HEK293 (cell line): ENCODE data around the gene CAP1.

ENCODE experiments used
- CTCF ChIA-PET: fragments of 350-600 bp; formaldehyde crosslinking; extraction: SDS; loops from one replicate; lab custom pipeline; 2021; ENCODE audit warnings: antibody characterized with exemption; lab: Yijun Ruan, JAX
- POLR2A ChIA-PET: fragments of 300-600 bp; formaldehyde crosslinking; extraction: SDS; loops from one replicate; lab custom pipeline; 2020; ENCODE audit warnings: antibody characterized with exemption, inconsistent platforms; lab: Yijun Ruan, JAX
- H3K27ac ChIP-seq: fragments of 200-500 bp; sonication (Bioruptor generic); 2 replicates; pipeline ENCODE4 v1.5.1; 2014; ENCODE audit warnings: low read depth, low read length, control low read depth, inconsistent platforms; ENCODE audit errors: extremely low read depth
- H3K36me3 ChIP-seq, 2 experiments: fragments of 200-500 bp in 1 of 2; sonication (Bioruptor generic) in 1 of 2; 1 replicate in 1 of 2; 2 replicates in 1 of 2; pipeline ENCODE4 v1.5.1; 2014 to 2017; ENCODE audit warnings: inconsistent platforms in 2 of 2, low read length in 2 of 2; ENCODE audit not compliant: control insufficient read depth in 2 of 2, insufficient read depth in 1 of 2
- H3K4me1 ChIP-seq: fragments of 200-500 bp; sonication (Bioruptor generic); 2 replicates; pipeline ENCODE4 v1.5.1; 2014; ENCODE audit warnings: mild to moderate bottlenecking, low read length, inconsistent platforms; ENCODE audit not compliant: control insufficient read depth, insufficient read depth
- H3K4me3 ChIP-seq: 2 replicates; pipeline ENCODE4 v1.5.1; 2011; ENCODE audit warnings: low read depth, mild to moderate bottlenecking, control low read depth, low read length, moderate library complexity
- H3K9me3 ChIP-seq: fragments of 200-500 bp; sonication (Bioruptor generic); 2 replicates; pipeline ENCODE4 v1.5.1; 2014; ENCODE audit warnings: low read depth, low read length, inconsistent platforms; ENCODE audit not compliant: control insufficient read depth, insufficient read depth
- BCL11A ChIP-seq: fragments of 450-650 bp; formaldehyde crosslinking; IDR thresholded peaks from 2 replicates; pipeline ENCODE4 v1.5.1; 2016; ENCODE audit warnings: low read depth, missing biosample characterization, missing genetic modification characterization
- CTCF ChIP-seq: fragments of 450-650 bp; formaldehyde crosslinking; IDR thresholded peaks from 2 replicates; pipeline ENCODE4 v1.5.1; 2016; ENCODE audit warnings: missing biosample characterization, missing genetic modification characterization
- HOXD13 ChIP-seq: sonication (generic); formaldehyde crosslinking; IDR thresholded peaks from 2 replicates; pipeline ENCODE4 v1.8.0; 2022; ENCODE audit warnings: missing genetic modification reagents, borderline replicate concordance
- KLF16 ChIP-seq: fragments of 450-650 bp; formaldehyde crosslinking; IDR thresholded peaks from 2 replicates; pipeline ENCODE4 v1.5.1; 2017; ENCODE audit warnings: missing biosample characterization, missing genetic modification characterization
- KLF7 ChIP-seq: fragments of 450-650 bp; formaldehyde crosslinking; IDR thresholded peaks from 2 replicates; pipeline ENCODE4 v1.5.1; 2016; ENCODE audit warnings: missing biosample characterization, missing genetic modification characterization, borderline replicate concordance
- MYNN ChIP-seq: fragments of 450-650 bp; formaldehyde crosslinking; IDR thresholded peaks from 2 replicates; pipeline ENCODE4 v1.5.1; 2016; ENCODE audit warnings: missing biosample characterization, missing genetic modification characterization, borderline replicate concordance
- PRDM10 ChIP-seq: fragments of 450-650 bp; formaldehyde crosslinking; IDR thresholded peaks from 2 replicates; pipeline ENCODE4 v1.5.1; 2016; ENCODE audit warnings: missing biosample characterization, missing genetic modification characterization
- TRIM28 ChIP-seq: IDR thresholded peaks from 2 replicates; pipeline ENCODE4 v1.6.1; 2011; ENCODE audit warnings: low read length, control low read depth, borderline replicate concordance
- ZBTB7A ChIP-seq: fragments of 450-650 bp; formaldehyde crosslinking; IDR thresholded peaks from 2 replicates; pipeline ENCODE4 v1.5.1; 2016; ENCODE audit warnings: low read depth, missing biosample characterization, missing genetic modification characterization
- ZFP69B ChIP-seq: fragments of 450-650 bp; formaldehyde crosslinking; IDR thresholded peaks from 2 replicates; pipeline ENCODE4 v1.5.1; 2016; ENCODE audit warnings: missing biosample characterization, missing genetic modification characterization
- ZNF140 ChIP-seq: fragments of 450-650 bp; formaldehyde crosslinking; IDR thresholded peaks from 2 replicates; pipeline ENCODE4 v1.5.1; 2016; ENCODE audit warnings: missing biosample characterization, missing genetic modification characterization
- ZNF223 ChIP-seq: fragments of 450-650 bp; formaldehyde crosslinking; IDR thresholded peaks from 2 replicates; pipeline ENCODE4 v1.5.1; 2016; ENCODE audit warnings: missing biosample characterization, missing genetic modification characterization
- ZNF354C ChIP-seq: fragments of 450-650 bp; formaldehyde crosslinking; IDR thresholded peaks from 2 replicates; pipeline ENCODE4 v1.5.1; 2016; ENCODE audit warnings: missing biosample characterization, missing genetic modification characterization, low read depth, borderline replicate concordance
- ZNF423 ChIP-seq: fragments of 450-650 bp; formaldehyde crosslinking; IDR thresholded peaks from 2 replicates; pipeline ENCODE4 v1.5.1; 2016; ENCODE audit warnings: missing biosample characterization, missing genetic modification characterization
- ZNF530 ChIP-seq: fragments of 450-650 bp; formaldehyde crosslinking; IDR thresholded peaks from 2 replicates; pipeline ENCODE4 v1.5.1; 2016; ENCODE audit warnings: low read depth, missing biosample characterization, missing genetic modification characterization
- ZNF558 ChIP-seq: fragments of 450-650 bp; formaldehyde crosslinking; IDR thresholded peaks from 2 replicates; pipeline ENCODE4 v1.5.1; 2016; ENCODE audit warnings: missing biosample characterization, missing genetic modification characterization
- ZNF571 ChIP-seq: fragments of 450-650 bp; formaldehyde crosslinking; IDR thresholded peaks from 2 replicates; pipeline ENCODE4 v1.5.0; 2017; ENCODE audit warnings: missing biosample characterization, missing genetic modification characterization
- TF ChIP-seq, protein P1 (sequence below): IDR thresholded peaks from 2 replicates; pipeline ENCODE4 v1.6.1; 2011; ENCODE audit warnings: mild to moderate bottlenecking, low read depth, low read length, borderline replicate concordance
- TF ChIP-seq, protein P2 (sequence below): fragments of 450-650 bp; IDR thresholded peaks from 2 replicates; pipeline ENCODE4 v1.5.1; 2018; ENCODE audit warnings: missing biosample characterization, missing genetic modification characterization
- TF ChIP-seq, protein P3 (sequence below): fragments of 450-650 bp; formaldehyde crosslinking; IDR thresholded peaks from 2 replicates; pipeline ENCODE4 v1.5.1; 2017; ENCODE audit warnings: missing biosample characterization, missing genetic modification characterization

The CAP1 gene

GRCh38 chr1:40039757-40040510 is 595 bp upstream of the CAP1 start (continued):
- TF ChIP-seq, protein P1, sequence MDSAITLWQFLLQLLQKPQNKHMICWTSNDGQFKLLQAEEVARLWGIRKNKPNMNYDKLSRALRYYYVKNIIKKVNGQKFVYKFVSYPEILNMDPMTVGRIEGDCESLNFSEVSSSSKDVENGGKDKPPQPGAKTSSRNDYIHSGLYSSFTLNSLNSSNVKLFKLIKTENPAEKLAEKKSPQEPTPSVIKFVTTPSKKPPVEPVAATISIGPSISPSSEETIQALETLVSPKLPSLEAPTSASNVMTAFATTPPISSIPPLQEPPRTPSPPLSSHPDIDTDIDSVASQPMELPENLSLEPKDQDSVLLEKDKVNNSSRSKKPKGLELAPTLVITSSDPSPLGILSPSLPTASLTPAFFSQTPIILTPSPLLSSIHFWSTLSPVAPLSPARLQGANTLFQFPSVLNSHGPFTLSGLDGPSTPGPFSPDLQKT = no peak; the same call in 1 of the 2 replicates
- TF ChIP-seq KLF16 (tag by site-specific recombination) = peak; percentile 84
- TF ChIP-seq CTCF (tag by site-specific recombination) = no peak
- TF ChIP-seq ZNF423 = no peak
- TF ChIP-seq BCL11A (tag by site-specific recombination) = 0 out of 2 replicates have a peak, but pooled peaks have one; percentile 32
- peak; percentile 64; the same call in 1 of the 2 replicates for TF ChIP-seq ZNF223 (tag by site-specific recombination)
- no peak for TF ChIP-seq HOXD13 (CRISPR knock-in tag)

- Histone ChIP-seq H3K9me3 (no peaks in the 10 kb centered on the region), H3K27ac (no peak overlapping the region), H3K4me1 (no peaks in the 10 kb centered on the region), H3K4me3 (peak overlapping the region; percentile 73), H3K36me3 (peaks cover 0 to 29% of the 10 kb centered on the region in 2 experiments)
- ChIA-PET POLR2A (no interaction called here), CTCF (interaction anchor here (1.7 to 2.0 kb wide), 2 partner anchors 9 to 122 kb away, joined by 6 to 7 read pairs; no protein-coding TSS in a partner anchor)
- TF ChIP-seq ZNF354C (tag by site-specific recombination) = no peak
- TF ChIP-seq ZNF558 = no peak
- TF ChIP-seq, protein P2, sequence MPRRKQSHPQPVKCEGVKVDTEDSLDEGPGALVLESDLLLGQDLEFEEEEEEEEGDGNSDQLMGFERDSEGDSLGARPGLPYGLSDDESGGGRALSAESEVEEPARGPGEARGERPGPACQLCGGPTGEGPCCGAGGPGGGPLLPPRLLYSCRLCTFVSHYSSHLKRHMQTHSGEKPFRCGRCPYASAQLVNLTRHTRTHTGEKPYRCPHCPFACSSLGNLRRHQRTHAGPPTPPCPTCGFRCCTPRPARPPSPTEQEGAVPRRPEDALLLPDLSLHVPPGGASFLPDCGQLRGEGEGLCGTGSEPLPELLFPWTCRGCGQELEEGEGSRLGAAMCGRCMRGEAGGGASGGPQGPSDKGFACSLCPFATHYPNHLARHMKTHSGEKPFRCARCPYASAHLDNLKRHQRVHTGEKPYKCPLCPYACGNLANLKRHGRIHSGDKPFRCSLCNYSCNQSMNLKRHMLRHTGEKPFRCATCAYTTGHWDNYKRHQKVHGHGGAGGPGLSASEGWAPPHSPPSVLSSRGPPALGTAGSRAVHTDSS (tag by site-specific recombination) = no peak
- TF ChIP-seq ZNF140 (tag by site-specific recombination) = no peak
- TF ChIP-seq ZFP69B (tag by site-specific recombination) = no peak
Measured at GRCh38 chr1:40041466-40041838, 923 bp downstream of the CAP1 start.

DNA sequence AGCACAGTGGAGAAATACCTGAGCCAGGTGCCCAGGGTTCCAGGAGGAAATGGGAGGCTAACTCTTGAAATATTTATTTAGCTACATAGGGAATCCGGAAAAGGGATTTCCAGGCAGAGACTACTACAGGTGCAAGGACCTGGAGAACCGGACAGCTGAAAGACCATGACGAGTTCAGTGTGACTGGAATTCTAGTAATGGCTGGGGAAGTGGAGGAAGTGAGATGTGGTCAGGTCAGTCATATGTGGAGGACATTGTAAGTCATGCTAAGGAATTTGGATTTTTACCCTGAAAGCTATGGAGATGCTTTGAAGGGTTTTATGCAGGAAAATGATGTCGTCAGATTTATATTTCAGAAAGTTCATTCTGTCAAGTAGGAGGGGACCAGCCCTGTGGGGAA is 1.8 kb downstream of the CAP1 start:
- no peaks in the 10 kb centered on the region for H3K9me3 ChIP-seq
- peaks cover 0 to 32% of the 10 kb centered on the region in 2 experiments for H3K36me3 ChIP-seq
- H3K4me1 ChIP-seq = no peaks in the 10 kb centered on the region
- H3K27ac ChIP-seq = no peak overlapping the region
- ChIA-PET CTCF (interaction anchor here (0.7 to 2.0 kb wide), 3 partner anchors 10 to 123 kb away, joined by 3 to 7 read pairs (median 6); no protein-coding TSS in a partner anchor), POLR2A (no interaction called here)
- H3K4me3 ChIP-seq = no peak overlapping the region
- TF ChIP-seq ZNF530 (tag by site-specific recombination) = no peak
- no peak for TF ChIP-seq ZNF140 (tag by site-specific recombination)
- TF ChIP-seq ZNF571 (tag by site-specific recombination) = no peak
- no peak for TF ChIP-seq KLF7 (tag by site-specific recombination)
- TF ChIP-seq ZBTB7A = no peak
- TF ChIP-seq TRIM28 = no peak
- TF ChIP-seq, protein P3, sequence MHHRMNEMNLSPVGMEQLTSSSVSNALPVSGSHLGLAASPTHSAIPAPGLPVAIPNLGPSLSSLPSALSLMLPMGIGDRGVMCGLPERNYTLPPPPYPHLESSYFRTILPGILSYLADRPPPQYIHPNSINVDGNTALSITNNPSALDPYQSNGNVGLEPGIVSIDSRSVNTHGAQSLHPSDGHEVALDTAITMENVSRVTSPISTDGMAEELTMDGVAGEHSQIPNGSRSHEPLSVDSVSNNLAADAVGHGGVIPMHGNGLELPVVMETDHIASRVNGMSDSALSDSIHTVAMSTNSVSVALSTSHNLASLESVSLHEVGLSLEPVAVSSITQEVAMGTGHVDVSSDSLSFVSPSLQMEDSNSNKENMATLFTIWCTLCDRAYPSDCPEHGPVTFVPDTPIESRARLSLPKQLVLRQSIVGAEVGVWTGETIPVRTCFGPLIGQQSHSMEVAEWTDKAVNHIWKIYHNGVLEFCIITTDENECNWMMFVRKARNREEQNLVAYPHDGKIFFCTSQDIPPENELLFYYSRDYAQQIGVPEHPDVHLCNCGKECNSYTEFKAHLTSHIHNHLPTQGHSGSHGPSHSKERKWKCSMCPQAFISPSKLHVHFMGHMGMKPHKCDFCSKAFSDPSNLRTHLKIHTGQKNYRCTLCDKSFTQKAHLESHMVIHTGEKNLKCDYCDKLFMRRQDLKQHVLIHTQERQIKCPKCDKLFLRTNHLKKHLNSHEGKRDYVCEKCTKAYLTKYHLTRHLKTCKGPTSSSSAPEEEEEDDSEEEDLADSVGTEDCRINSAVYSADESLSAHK = no peak
- TF ChIP-seq MYNN = no peak
- TF ChIP-seq PRDM10 (tag by site-specific recombination) = no peak
